HCT116 (cell line): ENCODE data around the gene CCDC107. TPM values are rescaled to one million over a fixed set of nuclear protein-coding genes. Genes with fewer than 3 reads are reported as not detected.
"Not testable (repeated sequence)": the region's sequence is repeated elsewhere in the genome, so short reads cannot be mapped to it uniquely, and the experiment has no call there.

Source experiments
- ATAC-seq: fragments of 200-7000 bp; cut with Tn5 transposase; 2 replicates; pipeline ENCODE4 v1.9.1; 2020; ENCODE audit warnings: mild to moderate bottlenecking, moderate library complexity
- BruUV-seq: library from RNA; stranded (reverse); fragments of 400-500 nt; replicated peaks from 2 replicates; lab custom pipeline; 2021; lab: Mats Ljungman, UMichigan
- CTCF ChIA-PET: fragments of 300-600 bp; sonication (Branson Sonifier 250); formaldehyde crosslinking; loops from one replicate; lab custom pipeline; 2021; ENCODE audit warnings: antibody characterized with exemption; lab: Charles Lee
- POLR2A ChIA-PET: fragments of 300-600, 350-600 bp; sonication (Branson Sonifier 250); formaldehyde crosslinking; loops from one replicate; lab custom pipeline; 2021; ENCODE audit warnings: antibody characterized with exemption; lab: Charles Lee
- RAD21 ChIA-PET, 2 experiments: fragments of 300-600 bp; sonication (Branson Sonifier 250); formaldehyde crosslinking; loops; one replicate each; lab custom pipeline; 2023; ENCODE audit warnings: low total read pairs in 2 of 2; ENCODE audit not compliant: uncharacterized antibody in 2 of 2, unreplicated experiment in 2 of 2, low non-redundant PET in 1 of 2; lab: Charles Lee
- DNase-seq: peaks from one replicate; pipeline ENCODE4 v3.0.0-alpha.2; 2010; ENCODE audit warnings: low read depth, low spot score
- H2AFZ ChIP-seq: fragments of 200-600 bp; shearing (Covaris generic), sonication (generic); 2 replicates; pipeline ENCODE4 v1.6.1; 2017; ENCODE audit warnings: low read depth, mixed run types, mixed read lengths, antibody characterized with exemption, low read length; ENCODE audit not compliant: poor library complexity, severe bottlenecking
- H3K27ac ChIP-seq: 2 replicates; pipeline ENCODE4 v1.5.1; 2012; ENCODE audit warnings: low read depth, low read length
- H3K27me3 ChIP-seq: fragments of 200-600 bp; sonication (generic); 2 replicates; pipeline ENCODE4 v1.6.1; 2016; ENCODE audit warnings: mixed run types, low read length, mixed read lengths; ENCODE audit not compliant: insufficient read depth
- H3K36me3 ChIP-seq, 2 experiments: fragments of 200-500 bp in 1 of 2; fragments of 200-600 bp in 1 of 2; sonication (Bioruptor generic) in 1 of 2; sonication (generic) in 1 of 2; 2 replicates each; pipeline versions ENCODE4 v1.5.1 to v1.6.1; 2014 to 2016; ENCODE audit warnings: low read length in 2 of 2, inconsistent platforms in 1 of 2, mixed read lengths in 1 of 2, mixed run types in 1 of 2; ENCODE audit not compliant: insufficient read depth in 2 of 2, control insufficient read depth in 1 of 2
- H3K4me1 ChIP-seq, 2 experiments: fragments of 200-600 bp in 1 of 2; sonication (generic) in 1 of 2; 2 replicates each; pipeline versions ENCODE4 v1.5.1 to v1.6.1; 2012 to 2017; ENCODE audit warnings: low read length in 2 of 2, inconsistent platforms in 1 of 2, mild to moderate bottlenecking in 1 of 2, mixed read lengths in 1 of 2, mixed run types in 1 of 2, moderate library complexity in 1 of 2; ENCODE audit not compliant: insufficient read depth in 2 of 2, control insufficient read depth in 1 of 2
- H3K4me2 ChIP-seq: fragments of 200-600 bp; sonication (generic); 2 replicates; pipeline ENCODE4 v1.6.1; 2017; ENCODE audit warnings: mixed run types, low read length, mixed read lengths
- H3K4me3 ChIP-seq, 2 experiments: fragments of 200-600 bp in 1 of 2; sonication (generic) in 1 of 2; replicated peaks in 1 of 2; 2 replicates each; pipeline ENCODE4 v1.5.1; 2011 to 2016; ENCODE audit warnings: low read length in 2 of 2, control low read depth in 1 of 2, low read depth in 1 of 2, mild to moderate bottlenecking in 1 of 2, mixed read lengths in 1 of 2, mixed run types in 1 of 2
- H3K79me2 ChIP-seq: fragments of 200-600 bp; sonication (generic); 2 replicates; pipeline ENCODE4 v1.6.1; 2017; ENCODE audit warnings: mild to moderate bottlenecking, mixed run types, low read length, moderate library complexity, mixed read lengths; ENCODE audit not compliant: insufficient read depth
- H3K9ac ChIP-seq: fragments of 200-600 bp; sonication (generic); 2 replicates; pipeline ENCODE4 v1.6.1; 2016; ENCODE audit warnings: low read length, mixed read lengths
- H3K9me2 ChIP-seq: fragments of 200-600 bp; sonication (generic), shearing (Covaris generic); 2 replicates; pipeline ENCODE4 v1.6.1; 2017; ENCODE audit warnings: mixed run types, mild to moderate bottlenecking, moderate library complexity; ENCODE audit not compliant: insufficient read depth
- H3K9me3 ChIP-seq, 2 experiments: fragments of 200-500 bp in 1 of 2; fragments of 200-600 bp in 1 of 2; sonication (Bioruptor generic) in 1 of 2; sonication (generic) in 1 of 2; 2 replicates each; pipeline ENCODE4 v1.6.1; 2014 to 2017; ENCODE audit warnings: low read length in 2 of 2, mixed read lengths in 2 of 2, inconsistent platforms in 1 of 2, low read depth in 1 of 2, mild to moderate bottlenecking in 1 of 2, mixed run types in 1 of 2, moderate library complexity in 1 of 2; ENCODE audit not compliant: control insufficient read depth in 1 of 2, insufficient read depth in 1 of 2
- H4K20me1 ChIP-seq: fragments of 200-600 bp; sonication (generic), shearing (Covaris generic); 2 replicates; pipeline ENCODE4 v1.6.1; 2017; ENCODE audit warnings: mixed run types, mild to moderate bottlenecking, moderate library complexity; ENCODE audit not compliant: insufficient read depth
- ZNF274 ChIP-seq: fragments of 200-500 bp; sonication (Bioruptor generic); IDR thresholded peaks from 2 replicates; pipeline ENCODE4 v1.6.1; 2014; ENCODE audit warnings: mild to moderate bottlenecking, low read depth, low read length, inconsistent platforms
- intact Hi-C: fragments of 100-400 bp; cut with micrococcal nuclease; formaldehyde crosslinking; loops from 2 replicates; pipeline ENCODE4 v1.10.0; 2022
- total RNA-seq: library from RNA; stranded (reverse); gene quantifications from one replicate; pipeline ENCODE4 v1.2.1, GENCODE V29; 2021; ENCODE audit not compliant: unreplicated experiment

CCDC107 gene
- total RNA-seq, 1 experiment from 2014 or later = 11.1 TPM

- H3K36me3 ChIP-seq = no peaks in the 10 kb centered on the region
- intact Hi-C loops = no loop called here
- no peak for ATAC-seq
- H3K9me3 ChIP-seq = no peaks in the 10 kb centered on the region
- no TSS peak for BruUV-seq
- H2AFZ ChIP-seq = no peak overlapping the region
- RAD21 ChIA-PET = no interaction called here
- no peaks in the 10 kb centered on the region for H3K9me2 ChIP-seq
- no peak overlapping the region for H3K4me3 ChIP-seq
- peaks cover 6 to 20% of the 10 kb centered on the region in 2 experiments; a peak in 3 of 4 replicates for H3K4me1 ChIP-seq
- no peaks in the 10 kb centered on the region for H3K79me2 ChIP-seq
- no peaks in the 10 kb centered on the region for H4K20me1 ChIP-seq
- H3K4me2 ChIP-seq = no peak overlapping the region
- CTCF ChIA-PET = no interaction called here
- no peak for TF ChIP-seq ZNF274
- no peak for DNase-seq
- no peak overlapping the region for H3K27ac ChIP-seq
- POLR2A ChIA-PET = no interaction called here
- no peak overlapping the region for H3K9ac ChIP-seq
- no peaks in the 10 kb centered on the region for H3K27me3 ChIP-seq
Measured at GRCh38 chr9:35643046-35643445, 15.0 kb upstream of the CCDC107 start.

- H3K9me2 ChIP-seq, H3K79me2 ChIP-seq, intact Hi-C loops, H4K20me1 ChIP-seq, H3K36me3 ChIP-seq, H3K9me3 ChIP-seq, ATAC-seq, BruUV-seq, DNase-seq, H3K27me3 ChIP-seq, H2AFZ ChIP-seq: not testable (repeated sequence)
- H3K27ac ChIP-seq = peak overlapping the region; percentile 56
- H3K4me1 ChIP-seq = peaks cover 6 to 20% of the 10 kb centered on the region in 2 experiments; a peak in 3 of 4 replicates
- ChIA-PET CTCF (interaction anchor here (1.3 to 2.3 kb wide), 4 partner anchors 11 to 90 kb away, joined by 3 to 12 read pairs (median 7); partner anchors contain the start of genes CCDC107, CREB3, RMRP and TLN1), RAD21 (interaction anchor here in 1 of 2 experiments (1.0 kb wide), 1 partner anchor 46 kb away, joined by 3 read pairs; no protein-coding TSS in a partner anchor), POLR2A (interaction anchor here (1.7 kb wide), 1 partner anchor 12 kb away, joined by 6 read pairs; the partner anchor contains the start of genes CCDC107 and RMRP)
- peak overlapping the region; percentile 56 to 62 for H3K4me3 ChIP-seq
- peak overlapping the region; percentile 52 for H3K9ac ChIP-seq
- peak overlapping the region; percentile 78 for H3K4me2 ChIP-seq
Measured at GRCh38 chr9:35645736-35646135, 12.4 kb upstream of the CCDC107 start.
